Choroid plexus epithelial cell (primary cell): ENCODE results near the gene EIF4H.
"Not testable (repeated sequence)": the region's sequence is repeated elsewhere in the genome, so short reads cannot be mapped to it uniquely, and the experiment has no call there.

Source experiments
- DNase-seq: peaks from one replicate; pipeline ENCODE4 v3.0.0-alpha.2; 2010; ENCODE audit warnings: low read depth
- H3K4me3 ChIP-seq: 2 replicates; pipeline ENCODE4 v1.5.1; 2011; ENCODE audit warnings: low read depth, mild to moderate bottlenecking, control low read depth, low read length, moderate library complexity
- TF ChIP-seq, protein P1 (sequence below): conservative IDR thresholded peaks from 2 replicates; pipeline ENCODE4 v1.5.1; 2011; ENCODE audit warnings: low read depth, mild to moderate bottlenecking, control low read depth, inconsistent platforms, low read length, moderate library complexity

Gene EIF4H

GRCh38 chr7:74220229-74220628 is 46.1 kb downstream of the EIF4H start:
- H3K4me3 ChIP-seq: no peak overlapping the region
- DNase-seq: no peak
- TF ChIP-seq, protein P1, sequence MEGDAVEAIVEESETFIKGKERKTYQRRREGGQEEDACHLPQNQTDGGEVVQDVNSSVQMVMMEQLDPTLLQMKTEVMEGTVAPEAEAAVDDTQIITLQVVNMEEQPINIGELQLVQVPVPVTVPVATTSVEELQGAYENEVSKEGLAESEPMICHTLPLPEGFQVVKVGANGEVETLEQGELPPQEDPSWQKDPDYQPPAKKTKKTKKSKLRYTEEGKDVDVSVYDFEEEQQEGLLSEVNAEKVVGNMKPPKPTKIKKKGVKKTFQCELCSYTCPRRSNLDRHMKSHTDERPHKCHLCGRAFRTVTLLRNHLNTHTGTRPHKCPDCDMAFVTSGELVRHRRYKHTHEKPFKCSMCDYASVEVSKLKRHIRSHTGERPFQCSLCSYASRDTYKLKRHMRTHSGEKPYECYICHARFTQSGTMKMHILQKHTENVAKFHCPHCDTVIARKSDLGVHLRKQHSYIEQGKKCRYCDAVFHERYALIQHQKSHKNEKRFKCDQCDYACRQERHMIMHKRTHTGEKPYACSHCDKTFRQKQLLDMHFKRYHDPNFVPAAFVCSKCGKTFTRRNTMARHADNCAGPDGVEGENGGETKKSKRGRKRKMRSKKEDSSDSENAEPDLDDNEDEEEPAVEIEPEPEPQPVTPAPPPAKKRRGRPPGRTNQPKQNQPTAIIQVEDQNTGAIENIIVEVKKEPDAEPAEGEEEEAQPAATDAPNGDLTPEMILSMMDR: no peak

DNA sequence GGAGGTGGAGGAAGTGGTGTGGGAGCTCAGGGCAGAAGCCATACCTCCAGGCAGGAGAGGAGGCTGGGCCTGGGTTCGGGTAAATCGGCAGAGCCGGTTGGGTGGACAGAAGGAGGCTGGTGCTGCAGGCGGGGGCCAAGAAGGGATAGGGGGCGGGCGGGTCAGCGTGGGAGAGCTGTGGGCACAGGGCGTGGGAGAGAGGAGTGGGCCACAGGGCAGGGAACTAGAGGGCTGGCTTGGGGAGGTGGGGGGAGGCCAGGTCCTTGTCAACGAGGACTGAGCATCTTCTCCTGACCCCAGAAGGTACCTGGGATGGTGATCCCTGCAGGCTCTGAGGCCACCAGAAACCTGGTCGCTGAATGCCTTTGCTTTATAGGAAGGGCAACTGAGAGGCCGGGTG is 47.6 kb downstream of the EIF4H start:
- DNase-seq: no peak
- no peak overlapping the region for H3K4me3 ChIP-seq
- TF ChIP-seq, protein P1: no peak

DNA sequence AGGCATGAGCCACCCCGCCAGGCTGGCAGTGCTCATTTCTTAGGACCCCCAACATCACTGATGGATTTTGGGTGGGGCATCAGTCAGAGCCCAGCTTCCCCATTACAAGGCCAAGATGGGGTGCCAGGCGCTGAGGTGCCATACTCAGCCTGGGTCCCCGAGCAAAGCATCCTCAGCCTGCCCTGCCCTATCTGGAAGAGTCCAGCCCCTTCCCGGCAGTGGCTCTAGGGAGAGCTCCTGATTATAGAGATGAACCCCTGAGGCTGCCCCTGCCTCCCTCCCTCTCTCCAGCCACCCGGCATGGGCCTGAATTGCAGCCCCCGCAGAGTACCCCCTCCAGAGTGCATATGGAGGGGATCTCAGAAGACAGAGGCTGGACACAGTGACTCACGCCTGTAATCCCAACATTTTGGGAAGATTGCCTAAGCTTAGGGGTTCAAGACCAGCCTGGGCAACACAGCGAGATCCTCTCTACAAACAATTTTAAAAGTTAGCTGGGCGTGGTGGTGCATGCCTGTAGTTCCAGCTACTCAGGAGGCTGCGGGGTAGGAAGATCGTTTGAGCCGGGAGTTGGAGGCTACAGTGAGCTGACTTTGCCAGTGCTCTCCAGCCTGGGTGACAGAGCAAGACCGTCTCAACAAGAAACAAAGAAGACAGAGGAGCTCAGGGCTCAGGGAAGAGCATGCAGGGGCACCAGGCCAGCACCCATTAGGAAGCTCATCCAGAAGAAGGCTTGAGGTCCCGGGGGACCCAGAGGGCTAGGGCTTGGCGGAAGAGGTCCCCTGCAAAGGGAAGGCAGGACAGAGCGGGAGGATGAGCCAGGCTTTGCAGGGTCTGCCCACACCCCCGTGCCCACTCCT is 48.9 kb downstream of the EIF4H start:
- TF ChIP-seq, protein P1: no peak
- no peak overlapping the region for H3K4me3 ChIP-seq
- no peak for DNase-seq

GRCh38 chr7:74223711-74224510 is 49.8 kb downstream of the EIF4H start:
- no peak for DNase-seq
- no peak overlapping the region for H3K4me3 ChIP-seq
- TF ChIP-seq, protein P1: no peak

DNA sequence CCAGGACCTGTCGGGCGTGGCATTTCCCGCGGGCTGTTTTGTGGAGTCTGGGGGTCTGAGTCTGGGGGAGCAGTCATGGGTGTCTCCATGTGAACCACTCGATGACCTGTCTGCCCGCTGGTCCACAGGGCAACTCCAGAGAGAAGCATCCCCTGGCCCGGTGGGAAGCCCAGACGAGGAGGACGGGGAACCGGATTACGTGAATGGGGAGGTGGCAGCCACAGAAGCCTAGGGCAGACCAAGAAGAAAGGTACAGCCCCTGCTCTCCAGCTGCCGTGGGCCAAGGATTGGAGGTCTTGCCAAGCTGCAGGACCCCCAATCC is 50.3 kb downstream of the EIF4H start:
- TF ChIP-seq, protein P1: no peak
- H3K4me3 ChIP-seq: no peak overlapping the region
- DNase-seq: no peak

GRCh38 chr7:74224907-74225306 is 50.8 kb downstream of the EIF4H start:
- not testable (repeated sequence) for DNase-seq, H3K4me3 ChIP-seq

- TF ChIP-seq, protein P1: no peak
- DNase-seq: no peak
- H3K4me3 ChIP-seq: no peak overlapping the region
Measured at GRCh38 chr7:74225400-74225799, 51.2 kb downstream of the EIF4H start.
